ENCODE results near the gene GUCA1C.

GUCA1C gene

GRCh38 chr3:108953700-108954099, at the start of gene GUCA1C:
GUCA1C (minus strand) TSS chr3:108953879; CDS start chr3:108953762, 117 bp downstream.
- Mint-ChIP-seq H3K36me3 (ENCODE audit: low read depth) (no peaks in the 10 kb centered on the region), H3K27ac (no peak within 1 kb of the TSS), H3K4me3 (no peak within 1 kb of the TSS), H3K4me1 (ENCODE audit: low read depth) (no peaks in the 10 kb centered on the region), H3K27me3 (ENCODE audit: low read depth) (peaks cover 8% of the 10 kb centered on the region), H3K9me3 (no peaks in the 10 kb centered on the region)
- no peak for DNase-seq (ENCODE audit: low spot score)

DNA sequence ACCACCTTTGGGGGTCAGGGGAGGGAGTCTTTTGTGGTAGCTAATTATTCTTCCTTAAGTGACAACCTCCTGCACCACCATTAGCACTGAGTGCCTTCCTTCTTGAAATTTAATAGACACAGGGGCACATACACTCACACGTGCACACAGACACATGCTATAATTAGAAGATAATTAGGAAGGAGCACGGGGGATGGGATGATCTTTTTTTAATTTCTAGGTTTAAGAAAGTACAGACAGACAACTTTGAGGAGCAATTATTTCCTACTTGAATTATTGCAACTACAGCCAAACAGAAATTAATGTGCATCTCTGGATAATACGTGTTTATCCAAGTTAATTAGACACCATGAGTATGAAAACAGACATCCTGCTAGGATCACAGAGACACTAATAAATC, 44.8 kb upstream of the GUCA1C start:
- no peak overlapping the region for H3K27ac Mint-ChIP-seq
- H3K36me3 Mint-ChIP-seq (ENCODE audit: low read depth) = no peaks in the 10 kb centered on the region
- H3K4me1 Mint-ChIP-seq (ENCODE audit: low read depth) = no peaks in the 10 kb centered on the region
- no peaks in the 10 kb centered on the region for H3K9me3 Mint-ChIP-seq
- peaks cover 3% of the 10 kb centered on the region for H3K27me3 Mint-ChIP-seq (ENCODE audit: low read depth)
- DNase-seq (ENCODE audit: low spot score) = no peak
- H3K4me3 Mint-ChIP-seq = no peak overlapping the region

GRCh38 chr3:108985844-108986243, 32.2 kb upstream of the GUCA1C start:
- Mint-ChIP-seq H3K9me3 (no peaks in the 10 kb centered on the region), H3K27ac (no peak overlapping the region), H3K27me3 (ENCODE audit: low read depth) (peaks cover 17% of the 10 kb centered on the region), H3K4me3 (no peak overlapping the region), H3K4me1 (ENCODE audit: low read depth) (no peaks in the 10 kb centered on the region), H3K36me3 (ENCODE audit: low read depth) (no peaks in the 10 kb centered on the region)
- no peak for DNase-seq (ENCODE audit: low spot score)

- Mint-ChIP-seq H3K36me3 (ENCODE audit: low read depth) (no peaks in the 10 kb centered on the region), H3K27ac (no peak overlapping the region), H3K9me3 (no peaks in the 10 kb centered on the region), H3K27me3 (ENCODE audit: low read depth) (peaks cover 13% of the 10 kb centered on the region), H3K4me3 (no peak overlapping the region), H3K4me1 (ENCODE audit: low read depth) (no peaks in the 10 kb centered on the region)
- no peak for DNase-seq (ENCODE audit: low spot score)
Measured at GRCh38 chr3:108983051-108983450, 29.4 kb upstream of the GUCA1C start.

GRCh38 chr3:108976058-108976457, 22.4 kb upstream of the GUCA1C start:
- Mint-ChIP-seq H3K27ac (no peak overlapping the region), H3K36me3 (ENCODE audit: low read depth) (no peaks in the 10 kb centered on the region), H3K4me3 (no peak overlapping the region), H3K9me3 (no peaks in the 10 kb centered on the region), H3K27me3 (ENCODE audit: low read depth) (peaks cover 3% of the 10 kb centered on the region), H3K4me1 (ENCODE audit: low read depth) (peaks cover 5% of the 10 kb centered on the region)
- no peak for DNase-seq (ENCODE audit: low spot score)

DNA sequence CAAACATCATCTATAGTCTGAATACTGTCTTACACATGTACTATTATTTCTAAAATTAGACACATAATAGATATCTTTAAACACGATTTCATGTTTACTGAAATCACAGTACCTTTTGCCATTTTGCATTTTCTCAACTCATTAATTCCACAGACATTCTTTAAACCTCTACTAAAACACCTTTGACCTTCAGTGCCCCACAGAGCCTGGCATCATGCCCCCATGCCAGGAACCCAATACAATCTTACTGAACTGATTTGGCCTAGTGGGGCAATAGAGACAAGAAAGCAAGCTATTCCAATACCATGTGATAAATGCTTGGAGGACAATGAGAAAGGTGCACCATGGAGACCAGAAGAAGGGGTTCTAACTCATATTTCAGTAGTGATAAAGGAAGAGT, 19.3 kb upstream of the GUCA1C start:
- no peaks in the 10 kb centered on the region for H3K9me3 Mint-ChIP-seq
- peaks cover 5% of the 10 kb centered on the region for H3K4me1 Mint-ChIP-seq (ENCODE audit: low read depth)
- H3K4me3 Mint-ChIP-seq = no peak overlapping the region
- DNase-seq (ENCODE audit: low spot score) = no peak
- H3K36me3 Mint-ChIP-seq (ENCODE audit: low read depth) = no peaks in the 10 kb centered on the region
- H3K27ac Mint-ChIP-seq = no peak overlapping the region
- H3K27me3 Mint-ChIP-seq (ENCODE audit: low read depth) = peaks cover 3% of the 10 kb centered on the region

- Mint-ChIP-seq H3K4me1 (ENCODE audit: low read depth) (peaks cover 5% of the 10 kb centered on the region), H3K4me3 (no peak overlapping the region), H3K27me3 (ENCODE audit: low read depth) (peaks cover 3% of the 10 kb centered on the region), H3K9me3 (no peaks in the 10 kb centered on the region), H3K27ac (no peak overlapping the region), H3K36me3 (ENCODE audit: low read depth) (no peaks in the 10 kb centered on the region)
- DNase-seq (ENCODE audit: low spot score) = no peak
Measured at GRCh38 chr3:108972482-108972881, 18.8 kb upstream of the GUCA1C start.

- no peak overlapping the region for H3K27ac Mint-ChIP-seq
- H3K9me3 Mint-ChIP-seq = no peaks in the 10 kb centered on the region
- H3K4me3 Mint-ChIP-seq = no peak overlapping the region
- no peaks in the 10 kb centered on the region for H3K36me3 Mint-ChIP-seq (ENCODE audit: low read depth)
- DNase-seq (ENCODE audit: low spot score) = no peak
- peaks cover 5% of the 10 kb centered on the region for H3K4me1 Mint-ChIP-seq (ENCODE audit: low read depth)
- H3K27me3 Mint-ChIP-seq (ENCODE audit: low read depth) = peaks cover 3% of the 10 kb centered on the region
Measured at GRCh38 chr3:108970561-108970960, 16.9 kb upstream of the GUCA1C start.

GRCh38 chr3:108966773-108967172, 13.1 kb upstream of the GUCA1C start:
- Mint-ChIP-seq H3K4me3 (no peak overlapping the region), H3K36me3 (ENCODE audit: low read depth) (no peaks in the 10 kb centered on the region), H3K27me3 (ENCODE audit: low read depth) (no peaks in the 10 kb centered on the region), H3K27ac (no peak overlapping the region), H3K9me3 (no peaks in the 10 kb centered on the region), H3K4me1 (ENCODE audit: low read depth) (peaks cover 5% of the 10 kb centered on the region)
- no peak for DNase-seq (ENCODE audit: low spot score)

DNA sequence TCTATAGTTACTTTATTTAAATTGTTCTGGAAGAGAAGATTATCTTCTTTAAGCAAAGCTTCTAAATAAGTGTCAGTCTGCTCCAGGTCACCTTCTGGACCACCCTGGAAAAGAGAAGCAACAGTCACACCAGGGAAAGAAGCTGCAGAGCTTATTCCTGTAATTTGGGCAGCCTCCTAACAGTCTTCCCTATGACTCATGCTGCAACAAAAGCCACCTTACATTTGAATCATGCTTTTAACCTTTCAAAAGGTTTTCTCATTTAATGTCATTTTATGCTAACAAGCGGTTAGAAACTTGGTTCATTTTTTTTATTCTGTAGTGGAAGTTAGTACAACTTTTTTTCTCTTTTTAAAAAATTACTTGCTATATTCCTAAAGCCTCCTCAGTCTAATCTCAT, 5.3 kb upstream of the GUCA1C start:
- DNase-seq (ENCODE audit: low spot score) = no peak
- Mint-ChIP-seq H3K27ac (no peak overlapping the region), H3K9me3 (no peaks in the 10 kb centered on the region), H3K27me3 (ENCODE audit: low read depth) (peaks cover 8% of the 10 kb centered on the region), H3K36me3 (ENCODE audit: low read depth) (no peaks in the 10 kb centered on the region), H3K4me1 (ENCODE audit: low read depth) (peaks cover 2% of the 10 kb centered on the region), H3K4me3 (no peak overlapping the region)

DNA sequence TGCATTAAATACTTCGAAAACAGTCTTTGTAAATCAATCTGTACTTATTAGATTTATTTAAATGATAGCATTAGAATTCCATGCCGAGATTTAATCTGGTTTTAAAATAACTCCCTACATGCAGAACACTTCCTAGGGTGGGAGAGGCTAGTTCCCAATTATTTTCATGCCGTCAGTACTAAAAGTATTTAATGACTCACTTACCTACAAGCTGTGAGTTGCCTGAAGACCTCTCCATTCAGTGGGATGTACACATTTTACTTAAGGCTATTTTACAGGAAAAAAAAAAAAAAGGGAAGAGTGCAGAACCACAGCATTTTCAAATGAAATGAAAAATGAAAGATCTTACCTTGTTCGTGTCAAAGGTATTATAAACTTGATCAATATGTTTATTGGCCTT, 469 bp downstream of the GUCA1C start:
- H3K4me3 Mint-ChIP-seq = no peak overlapping the region
- no peaks in the 10 kb centered on the region for H3K9me3 Mint-ChIP-seq
- H3K4me1 Mint-ChIP-seq (ENCODE audit: low read depth) = no peaks in the 10 kb centered on the region
- H3K27me3 Mint-ChIP-seq (ENCODE audit: low read depth) = peaks cover 8% of the 10 kb centered on the region
- H3K27ac Mint-ChIP-seq = no peak overlapping the region
- H3K36me3 Mint-ChIP-seq (ENCODE audit: low read depth) = no peaks in the 10 kb centered on the region
- no peak for DNase-seq (ENCODE audit: low spot score)

DNA sequence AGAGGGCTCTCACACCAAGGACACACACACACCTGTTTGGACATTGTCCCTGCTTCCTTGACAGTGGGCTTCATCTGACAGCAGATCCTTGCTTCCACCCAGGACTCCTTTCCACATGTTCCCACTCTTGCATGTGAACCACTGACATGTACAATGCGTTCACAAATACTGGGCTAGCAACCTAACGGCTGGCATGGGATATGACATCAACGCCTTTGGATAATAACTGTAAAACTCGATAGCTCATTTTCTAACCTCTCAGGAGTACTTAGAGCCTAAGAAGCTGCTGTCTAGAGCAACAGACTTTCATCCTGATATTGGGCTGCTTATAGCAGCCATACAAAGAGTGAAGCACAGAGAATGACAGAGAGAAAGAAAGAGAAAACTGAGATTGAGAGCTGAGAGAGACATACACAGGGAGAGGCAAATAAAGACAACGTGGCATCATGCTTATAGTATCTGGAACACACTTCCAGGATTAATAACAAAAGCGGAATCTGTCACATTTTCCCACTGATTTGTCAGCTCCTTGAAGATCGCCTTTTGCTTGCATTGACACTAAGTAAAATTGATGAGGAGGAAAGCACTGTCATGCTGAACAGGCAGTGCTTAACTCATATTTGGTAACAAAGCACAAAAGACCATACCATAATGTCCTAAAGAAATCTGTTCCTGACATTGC, 1.7 kb downstream of the GUCA1C start:
- no peak for DNase-seq (ENCODE audit: low spot score)
- H3K36me3 Mint-ChIP-seq (ENCODE audit: low read depth) = no peaks in the 10 kb centered on the region
- H3K4me1 Mint-ChIP-seq (ENCODE audit: low read depth) = no peaks in the 10 kb centered on the region
- no peaks in the 10 kb centered on the region for H3K9me3 Mint-ChIP-seq
- H3K4me3 Mint-ChIP-seq = no peak overlapping the region
- H3K27me3 Mint-ChIP-seq (ENCODE audit: low read depth) = peaks cover 6% of the 10 kb centered on the region
- no peak overlapping the region for H3K27ac Mint-ChIP-seq

GRCh38 chr3:108947855-108948254, 5.8 kb downstream of the GUCA1C start:
- Mint-ChIP-seq H3K9me3 (no peaks in the 10 kb centered on the region), H3K4me1 (ENCODE audit: low read depth) (no peaks in the 10 kb centered on the region), H3K27ac (no peak overlapping the region), H3K4me3 (no peak overlapping the region), H3K27me3 (ENCODE audit: low read depth) (peaks cover 6% of the 10 kb centered on the region), H3K36me3 (ENCODE audit: low read depth) (no peaks in the 10 kb centered on the region)
- DNase-seq (ENCODE audit: low spot score) = no peak

GRCh38 chr3:108946292-108947285, 7.1 kb downstream of the GUCA1C start:
- no peaks in the 10 kb centered on the region for H3K36me3 Mint-ChIP-seq (ENCODE audit: low read depth)
- no peak overlapping the region for H3K27ac Mint-ChIP-seq
- no peak for DNase-seq (ENCODE audit: low spot score)
- H3K4me3 Mint-ChIP-seq = no peak overlapping the region
- no peaks in the 10 kb centered on the region for H3K9me3 Mint-ChIP-seq
- no peaks in the 10 kb centered on the region for H3K4me1 Mint-ChIP-seq (ENCODE audit: low read depth)
- peaks cover 5% of the 10 kb centered on the region for H3K27me3 Mint-ChIP-seq (ENCODE audit: low read depth)

All from T-helper 2 cell treated with Interferon-gamma antibody and Interleukin-4, amounts not matched to agents 5 μg/mL and 100 μg/mL, for 36 hours (primary cell).